Calu3 (cell line): Measurements from ENCODE around the gene PAOX. TPM values are rescaled to one million over a fixed set of nuclear protein-coding genes. Genes with fewer than 3 reads are reported as not detected.

Experiments used
- BruUV-seq: library from RNA; stranded (reverse); fragments of 400-500 nt; replicated peaks from 2 replicates; lab custom pipeline; 2021; lab: Mats Ljungman, UMichigan
- CTCF ChIA-PET: fragments of 300-600 bp; sonication (Branson Sonifier 250); formaldehyde crosslinking; loops from one replicate; lab custom pipeline; 2022; ENCODE audit warnings: antibody characterized with exemption; lab: Charles Lee
- DNase-seq: peaks from one replicate; pipeline ENCODE4 v3.0.0; 2022
- H3K27ac Mint-ChIP-seq: one replicate; pipeline ENCODE4 v1.8.0; 2022; ENCODE audit warnings: mixed read lengths; ENCODE audit not compliant: unreplicated experiment
- H3K27me3 Mint-ChIP-seq: one replicate; pipeline ENCODE4 v1.8.0; 2022; ENCODE audit warnings: mixed read lengths; ENCODE audit not compliant: unreplicated experiment
- H3K36me3 Mint-ChIP-seq: one replicate; pipeline ENCODE4 v1.8.0; 2022; ENCODE audit warnings: mild to moderate bottlenecking, moderate library complexity, mixed read lengths; ENCODE audit not compliant: insufficient read depth, unreplicated experiment
- H3K4me1 Mint-ChIP-seq: one replicate; pipeline ENCODE4 v1.8.0; 2022; ENCODE audit warnings: mild to moderate bottlenecking, low read depth, mixed read lengths; ENCODE audit not compliant: unreplicated experiment
- H3K4me3 Mint-ChIP-seq: one replicate; pipeline ENCODE4 v1.8.0; 2022; ENCODE audit warnings: mild to moderate bottlenecking, low read depth, moderate library complexity, mixed read lengths; ENCODE audit not compliant: unreplicated experiment
- H3K9me3 Mint-ChIP-seq: one replicate; pipeline ENCODE4 v1.8.0; 2022; ENCODE audit warnings: low read depth, mixed read lengths; ENCODE audit not compliant: unreplicated experiment
- CTCF ChIP-seq: fragments of 200-600 bp; IDR thresholded peaks from one replicate; pipeline ENCODE4 v1.8.0; 2022; ENCODE audit warnings: antibody characterized with exemption; ENCODE audit not compliant: unreplicated experiment
- intact Hi-C: fragments of 100-400 bp; cut with micrococcal nuclease; formaldehyde crosslinking; loops from one replicate; pipeline ENCODE4 v1.10.0; 2022; ENCODE audit not compliant: unreplicated experiment
- total RNA-seq: library from RNA; stranded (reverse); gene quantifications from 2 replicates; pipeline ENCODE4 v1.2.3, GENCODE V29; 2022

PAOX gene
- total RNA-seq, 1 experiment from 2014 or later: 2.9 TPM

GRCh38 chr10:133359972-133360610 lies 19.0 kb upstream of the PAOX start:
- Mint-ChIP-seq H3K9me3 (no peaks in the 10 kb centered on the region), H3K27ac (no peak overlapping the region), H3K36me3 (peaks cover 12% of the 10 kb centered on the region), H3K4me3 (no peak overlapping the region), H3K4me1 (no peaks in the 10 kb centered on the region), H3K27me3 (no peaks in the 10 kb centered on the region)
- CTCF ChIA-PET: no interaction called here
- TF ChIP-seq CTCF: no peak
- BruUV-seq: no TSS peak
- intact Hi-C loops: no loop called here
- no peak for DNase-seq

- intact Hi-C loops: no loop called here
- TF ChIP-seq CTCF: no peak
- no TSS peak for BruUV-seq
- Mint-ChIP-seq H3K27ac (no peak overlapping the region), H3K27me3 (no peaks in the 10 kb centered on the region), H3K4me1 (no peaks in the 10 kb centered on the region), H3K36me3 (peaks cover 12% of the 10 kb centered on the region), H3K9me3 (no peaks in the 10 kb centered on the region), H3K4me3 (no peak overlapping the region)
- CTCF ChIA-PET: interaction anchor here (0.6 kb wide), 1 partner anchor 36 kb away, joined by 3 read pairs; no protein-coding TSS in a partner anchor
- no peak for DNase-seq
Measured at GRCh38 chr10:133361227-133361626, 17.8 kb upstream of the PAOX start.

GRCh38 chr10:133361773-133362441 lies 17.2 kb upstream of the PAOX start:
- no peak for TF ChIP-seq CTCF
- intact Hi-C loops: no loop called here
- Mint-ChIP-seq H3K4me3 (no peak overlapping the region), H3K27ac (no peak overlapping the region), H3K4me1 (no peaks in the 10 kb centered on the region), H3K36me3 (peaks cover 12% of the 10 kb centered on the region), H3K27me3 (no peaks in the 10 kb centered on the region), H3K9me3 (no peaks in the 10 kb centered on the region)
- CTCF ChIA-PET: no interaction called here
- no TSS peak for BruUV-seq
- no peak for DNase-seq

- DNase-seq: no peak
- H3K27me3 Mint-ChIP-seq: no peaks in the 10 kb centered on the region
- CTCF ChIA-PET: no interaction called here
- BruUV-seq: TSS peak; percentile 83
- H3K4me1 Mint-ChIP-seq: no peaks in the 10 kb centered on the region
- peaks cover 13% of the 10 kb centered on the region for H3K36me3 Mint-ChIP-seq
- no peaks in the 10 kb centered on the region for H3K9me3 Mint-ChIP-seq
- no peak overlapping the region for H3K27ac Mint-ChIP-seq
- intact Hi-C loops: no loop called here
- no peak overlapping the region for H3K4me3 Mint-ChIP-seq
- TF ChIP-seq CTCF: no peak
Measured at GRCh38 chr10:133362846-133363245, 16.2 kb upstream of the PAOX start.
